ENCODE data around the gene ASPHD2. TPM values are rescaled to one million over a fixed set of nuclear protein-coding genes. Genes with fewer than 3 reads are reported as not detected.
"Not testable (repeated sequence)": the region's sequence is repeated elsewhere in the genome, so short reads cannot be mapped to it uniquely, and the experiment has no call there.

ASPHD2 gene
- total RNA-seq, 1 donor from 2014 or later: 1.7 TPM

- DNase-seq (ENCODE audit: low spot score): no peak
These were observed 12.8 kb upstream of the ASPHD2 start for GRCh38 chr22:26416256-26416655.

DNA sequence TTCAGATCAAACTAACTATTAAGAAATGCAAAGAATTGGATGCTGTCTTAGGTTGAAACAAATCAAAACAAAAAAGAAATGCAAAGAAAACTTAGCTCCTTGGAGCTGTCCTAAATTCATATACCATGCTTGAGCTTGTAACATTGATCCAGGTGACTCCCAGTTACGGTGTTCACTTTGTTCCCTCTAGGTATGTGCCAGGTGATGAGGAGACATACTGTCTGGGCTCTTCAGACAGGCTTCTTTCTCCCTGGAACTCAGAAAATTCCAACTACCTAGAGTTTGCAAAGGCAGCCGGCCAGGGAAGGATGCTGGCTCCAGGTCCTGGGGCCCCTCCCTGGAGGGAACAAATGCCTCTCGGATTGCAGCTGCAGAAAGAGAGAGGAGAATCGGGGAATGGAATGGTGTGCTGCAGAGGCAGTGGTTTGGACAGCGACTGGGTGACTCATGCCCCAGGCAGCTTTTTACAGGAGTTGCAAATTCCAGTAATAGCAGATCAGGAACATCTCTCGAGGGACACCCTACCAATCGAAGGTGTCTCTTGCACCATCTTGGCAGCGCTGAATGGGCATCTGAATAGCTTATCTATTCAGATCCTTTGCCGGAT is 12.3 kb upstream of the ASPHD2 start:
- peak; percentile 66 for DNase-seq (ENCODE audit: low spot score)

GRCh38 chr22:26417406-26417805 is 11.7 kb upstream of the ASPHD2 start:
- no peak for DNase-seq (ENCODE audit: low spot score)

GRCh38 chr22:26418620-26419019 is 10.4 kb upstream of the ASPHD2 start:
- DNase-seq (ENCODE audit: low spot score): peak; percentile 13

DNA sequence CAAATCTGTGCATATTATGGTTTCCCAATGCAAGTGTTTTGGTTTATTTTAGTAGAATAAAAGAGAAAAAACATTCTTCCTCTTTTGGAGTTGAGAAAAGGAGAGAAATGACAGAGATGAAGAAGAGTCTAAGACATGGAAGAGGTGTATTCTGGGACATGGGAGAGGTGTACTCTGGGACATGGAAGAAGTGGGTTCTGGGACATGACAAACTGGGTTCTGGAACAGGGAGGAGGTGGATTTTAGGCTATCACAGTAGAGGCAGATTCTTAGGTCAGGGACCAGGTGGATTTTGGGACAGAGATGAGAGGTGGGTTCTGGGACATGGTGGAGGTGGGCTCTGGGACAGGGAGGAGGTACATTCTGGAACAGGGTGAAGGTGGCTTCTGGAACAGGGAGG is 2.1 kb upstream of the ASPHD2 start:
- DNase-seq (ENCODE audit: low spot score): no peak

GRCh38 chr22:26429458-26430286 is 612 bp downstream of the ASPHD2 start:
- no peak for DNase-seq (ENCODE audit: low spot score)

DNA sequence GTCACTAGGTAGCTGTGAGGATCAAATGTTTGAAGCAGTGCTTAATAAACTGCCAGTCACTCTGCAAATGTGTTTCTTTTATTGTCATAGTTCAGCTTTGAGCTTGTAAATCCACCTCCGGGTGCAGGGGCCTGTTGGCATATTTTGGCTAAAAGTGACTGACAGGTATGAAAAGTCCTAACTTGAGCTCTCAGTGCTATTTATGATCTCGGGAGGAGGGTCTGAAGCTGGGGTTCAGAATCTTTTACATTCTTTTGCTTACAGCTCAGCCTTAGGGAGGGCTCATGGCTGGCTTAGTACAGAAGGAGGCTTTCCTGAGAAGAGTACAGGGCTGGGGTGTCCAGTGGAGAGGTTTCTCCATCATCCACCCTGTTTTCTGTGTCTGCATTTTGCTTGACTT is 1.5 kb downstream of the ASPHD2 start:
- no peak for DNase-seq (ENCODE audit: low spot score)

GRCh38 chr22:26431261-26431995 is 2.4 kb downstream of the ASPHD2 start:
- DNase-seq (ENCODE audit: low spot score): no peak

GRCh38 chr22:26432619-26433311 is 3.7 kb downstream of the ASPHD2 start:
- DNase-seq (ENCODE audit: low spot score): no peak

DNA sequence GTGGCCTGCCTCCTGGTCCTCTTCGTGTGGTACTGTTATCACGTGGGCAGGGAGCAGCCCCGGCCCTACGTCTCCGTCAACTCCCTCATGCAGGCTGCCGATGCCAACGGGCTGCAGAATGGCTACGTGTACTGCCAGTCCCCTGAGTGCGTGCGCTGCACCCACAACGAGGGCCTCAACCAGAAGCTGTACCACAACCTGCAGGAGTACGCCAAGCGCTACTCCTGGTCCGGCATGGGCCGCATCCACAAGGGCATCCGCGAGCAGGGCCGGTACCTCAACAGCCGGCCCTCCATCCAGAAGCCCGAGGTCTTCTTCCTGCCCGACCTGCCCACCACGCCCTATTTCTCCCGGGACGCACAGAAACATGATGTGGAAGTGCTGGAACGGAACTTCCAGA is 4.7 kb downstream of the ASPHD2 start:
- no peak for DNase-seq (ENCODE audit: low spot score)

DNA sequence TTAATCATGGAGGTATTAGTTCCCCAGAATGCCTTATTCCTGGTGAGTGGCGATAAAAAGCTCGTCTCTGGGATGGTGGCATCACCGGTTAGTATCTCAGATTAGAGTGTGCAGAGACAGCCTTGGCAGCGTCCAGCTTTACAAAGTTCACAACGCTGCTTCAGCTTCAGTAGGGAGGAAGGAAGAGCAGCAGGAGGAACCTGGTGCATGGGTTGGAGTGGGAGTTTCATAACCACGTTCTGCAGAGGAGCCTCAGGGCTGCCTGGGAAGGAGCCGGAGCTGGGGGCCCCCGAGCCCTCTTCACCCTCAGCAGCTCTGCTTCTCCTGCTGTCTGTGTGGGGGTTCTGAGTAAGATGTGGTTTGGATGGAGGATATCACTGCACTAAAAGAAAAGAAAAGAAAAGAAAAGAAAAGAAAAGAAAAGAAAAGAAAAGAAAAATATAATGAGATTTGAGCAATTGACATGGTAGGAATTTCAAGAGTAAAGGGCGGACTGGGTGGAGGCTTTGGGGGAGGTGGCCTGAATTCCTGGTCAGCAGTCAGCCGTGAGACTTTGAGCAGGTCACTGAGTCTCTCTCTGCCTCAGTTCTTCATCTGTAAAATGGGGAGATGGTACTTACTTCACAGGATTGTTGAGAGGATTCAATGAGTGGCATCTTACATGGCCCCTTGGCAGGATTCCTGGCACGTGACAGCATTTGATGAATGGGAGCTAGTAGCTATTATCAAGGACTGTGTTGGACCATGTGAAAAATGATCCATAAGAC is 6.5 kb downstream of the ASPHD2 start:
- peak; percentile 7 for DNase-seq (ENCODE audit: low spot score)

DNA sequence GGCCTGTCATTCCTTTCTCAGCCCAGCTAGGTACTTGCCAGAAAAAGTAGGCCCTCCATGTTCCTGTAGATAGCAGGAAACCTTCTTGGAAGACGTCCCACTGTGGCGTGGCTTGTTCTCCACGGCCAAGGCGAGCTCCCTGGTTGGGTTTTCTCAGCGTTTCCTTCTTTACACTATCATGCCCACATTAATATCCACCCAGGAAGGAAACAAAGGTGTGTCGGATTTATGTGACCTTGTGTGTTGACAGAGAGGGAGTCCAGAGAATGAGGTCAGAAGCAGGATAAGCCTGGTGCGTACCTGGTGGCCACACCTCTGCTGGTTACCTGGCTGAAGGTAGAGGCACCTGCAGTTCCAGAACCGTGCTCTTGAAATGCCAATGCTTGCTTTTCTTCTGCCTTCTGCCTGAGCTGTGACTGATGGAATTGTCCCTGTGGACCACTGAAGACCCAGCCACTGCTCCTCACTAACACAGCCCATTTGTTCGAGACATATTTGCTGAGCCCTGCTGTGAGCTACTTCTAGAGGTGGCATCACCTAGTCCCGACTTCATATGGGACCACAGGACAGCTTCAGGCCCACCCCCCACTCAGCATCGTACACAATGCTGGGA is 7.9 kb downstream of the ASPHD2 start:
- no peak for DNase-seq (ENCODE audit: low spot score)

DNA sequence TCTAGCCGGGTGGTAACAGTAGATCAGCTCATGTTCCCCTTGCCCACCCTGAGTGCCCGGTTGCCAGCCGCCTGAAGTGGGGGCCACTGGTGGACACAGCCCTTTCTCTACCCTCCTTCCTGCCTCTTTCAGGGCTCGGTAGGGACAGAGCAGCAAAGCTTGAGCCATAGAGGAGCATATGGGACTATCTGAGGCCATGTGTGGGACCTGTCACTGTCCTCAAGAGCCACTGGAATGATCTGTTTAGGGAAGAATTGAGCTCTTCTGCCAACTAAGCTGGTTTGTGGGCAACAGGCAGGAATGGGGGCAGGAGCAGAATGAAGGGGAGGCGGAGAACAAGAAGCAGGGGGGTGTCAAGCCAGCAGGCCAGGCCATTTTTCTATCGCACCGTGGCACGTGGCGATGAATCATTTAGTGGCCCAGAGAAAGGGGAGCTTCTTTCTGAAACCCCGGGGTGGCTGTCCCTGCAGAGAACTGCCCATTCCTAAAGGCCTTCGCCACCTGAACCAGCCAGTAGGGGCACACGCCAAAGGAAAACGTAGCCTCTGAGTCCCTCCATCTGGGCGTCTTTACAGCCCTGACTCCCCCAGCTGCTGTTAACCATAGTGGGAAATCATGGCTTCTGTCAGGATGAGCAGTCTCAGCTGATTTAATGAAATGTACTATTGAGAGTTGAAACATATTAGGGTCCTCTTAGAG is 8.8 kb downstream of the ASPHD2 start:
- no peak for DNase-seq (ENCODE audit: low spot score)

DNA sequence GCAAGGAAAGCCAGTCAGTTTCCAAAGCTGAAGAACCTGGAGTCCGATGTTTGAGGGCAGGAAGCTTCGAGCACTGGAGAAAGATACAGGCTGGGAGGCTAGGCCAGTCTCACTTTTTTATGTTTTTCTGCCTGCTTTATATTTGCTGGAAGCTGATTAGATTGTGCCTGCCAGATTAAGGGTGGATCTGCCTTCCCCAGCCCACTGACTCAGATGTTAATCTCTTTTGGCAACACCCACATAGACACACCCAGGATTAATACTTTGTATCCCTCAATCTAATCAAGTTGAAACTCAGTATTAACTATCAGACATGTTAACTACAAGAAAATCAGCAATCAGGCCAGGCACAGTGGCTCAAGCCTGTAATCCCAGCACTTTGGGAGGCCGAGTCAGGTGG is 9.7 kb downstream of the ASPHD2 start:
- DNase-seq (ENCODE audit: low spot score): not testable (repeated sequence)

DNA sequence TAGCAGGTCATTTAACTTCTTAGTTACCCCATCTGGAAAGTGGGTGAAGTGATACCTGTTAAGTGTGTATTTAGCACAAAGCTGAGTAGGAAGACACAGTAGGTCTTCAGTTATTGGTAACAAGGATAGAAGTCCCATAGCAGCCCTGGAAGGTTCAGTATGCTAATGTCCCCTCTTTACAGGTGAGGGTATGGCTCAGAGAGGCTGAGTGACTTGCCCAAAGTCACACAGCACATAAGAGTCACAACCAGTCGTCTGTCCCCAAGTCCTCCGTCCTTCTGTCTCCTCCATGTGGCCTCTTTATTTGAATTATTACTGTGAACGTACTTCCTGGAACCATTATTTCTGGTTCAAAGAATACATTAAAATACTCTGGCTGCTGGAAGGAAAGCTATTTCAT is 10.5 kb downstream of the ASPHD2 start:
- DNase-seq (ENCODE audit: low spot score): no peak

DNA sequence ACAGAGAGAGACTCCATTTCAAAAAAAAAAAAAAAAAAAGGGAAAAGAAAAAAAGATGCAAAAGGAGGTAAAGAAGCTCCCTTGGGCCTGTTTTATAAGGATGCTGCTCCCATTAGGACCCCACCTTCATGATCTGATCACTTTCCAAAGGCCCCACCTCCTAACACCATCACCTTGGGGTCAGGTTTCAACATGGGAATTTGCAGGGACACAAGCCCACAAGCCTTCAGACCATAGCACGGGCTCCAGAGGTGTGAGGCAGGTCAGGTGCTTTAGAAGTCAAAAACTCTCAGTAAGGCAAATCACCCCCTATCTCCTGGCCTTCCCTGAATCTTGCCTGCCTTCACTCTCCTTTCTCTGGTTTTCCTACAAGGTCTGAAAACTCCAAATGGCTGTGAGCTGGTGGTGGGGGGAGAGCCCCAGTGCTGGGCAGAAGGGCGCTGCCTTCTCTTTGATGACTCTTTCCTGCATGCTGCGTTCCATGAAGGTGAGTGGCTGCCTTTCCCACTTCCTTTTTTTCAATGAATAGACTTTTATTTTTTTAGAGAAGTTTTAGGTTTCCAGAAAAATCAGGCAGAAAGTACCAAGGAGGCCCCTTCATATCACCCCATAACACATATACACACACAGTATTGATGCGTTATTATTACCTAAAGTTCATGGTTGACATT is 13.2 kb downstream of the ASPHD2 start:
- no peak for DNase-seq (ENCODE audit: low spot score)

DNA sequence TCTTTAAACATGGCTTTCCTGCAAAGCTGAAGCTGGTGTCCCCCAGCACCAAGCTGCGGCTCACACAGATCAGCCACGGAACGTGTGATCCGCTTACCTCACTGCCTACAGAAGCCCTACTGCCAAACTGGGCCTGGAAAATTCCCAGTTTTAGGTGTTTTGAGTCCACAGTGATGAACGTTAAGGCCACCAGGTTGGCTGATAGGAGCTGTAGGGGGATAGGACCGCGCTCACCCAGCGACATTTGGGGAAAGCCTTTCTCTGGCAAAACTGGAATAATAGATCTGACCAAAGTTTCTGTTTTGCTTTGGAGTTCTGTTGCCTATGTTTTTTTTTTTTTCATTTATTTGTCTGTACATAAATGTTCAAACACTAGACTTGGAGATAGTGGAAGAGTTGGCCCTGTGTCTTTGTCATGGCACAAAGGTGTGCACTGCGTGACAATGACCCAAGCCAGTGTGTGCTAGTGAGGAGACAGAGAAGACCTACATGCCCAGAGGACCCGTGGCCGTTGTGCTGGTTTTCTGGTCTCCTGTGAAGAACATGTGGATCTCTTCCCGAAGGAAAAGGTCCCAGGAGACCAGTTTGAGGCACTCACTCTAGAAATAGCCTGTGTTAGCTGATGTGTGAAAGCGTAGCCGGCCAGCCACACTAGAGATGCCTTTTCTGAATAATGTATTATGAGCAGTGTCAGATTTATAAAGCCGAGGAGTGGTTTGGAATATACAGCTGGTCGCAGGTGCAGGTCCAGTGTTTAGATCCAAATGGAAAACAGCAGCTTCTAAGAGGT is 15.0 kb downstream of the ASPHD2 start:
- DNase-seq (ENCODE audit: low spot score): no peak

- DNase-seq (ENCODE audit: low spot score): peak; percentile 42
These were observed 15.7 kb downstream of the ASPHD2 start for GRCh38 chr22:26444777-26445176.
